Calu3 (cell line): ENCODE data around the gene TPCN2. TPM values are rescaled to one million over a fixed set of nuclear protein-coding genes. Genes with fewer than 3 reads are reported as not detected.

ENCODE experiments used
- BruUV-seq: library from RNA; stranded (reverse); fragments of 400-500 nt; replicated peaks from 2 replicates; lab custom pipeline; 2021; lab: Mats Ljungman, UMichigan
- CTCF ChIA-PET: fragments of 300-600 bp; sonication (Branson Sonifier 250); formaldehyde crosslinking; loops from one replicate; lab custom pipeline; 2022; ENCODE audit warnings: antibody characterized with exemption; lab: Charles Lee
- DNase-seq: peaks from one replicate; pipeline ENCODE4 v3.0.0; 2022
- H3K27ac Mint-ChIP-seq: one replicate; pipeline ENCODE4 v1.8.0; 2022; ENCODE audit warnings: mixed read lengths; ENCODE audit not compliant: unreplicated experiment
- H3K27me3 Mint-ChIP-seq: one replicate; pipeline ENCODE4 v1.8.0; 2022; ENCODE audit warnings: mixed read lengths; ENCODE audit not compliant: unreplicated experiment
- H3K36me3 Mint-ChIP-seq: one replicate; pipeline ENCODE4 v1.8.0; 2022; ENCODE audit warnings: mild to moderate bottlenecking, moderate library complexity, mixed read lengths; ENCODE audit not compliant: insufficient read depth, unreplicated experiment
- H3K4me1 Mint-ChIP-seq: one replicate; pipeline ENCODE4 v1.8.0; 2022; ENCODE audit warnings: mild to moderate bottlenecking, low read depth, mixed read lengths; ENCODE audit not compliant: unreplicated experiment
- H3K4me3 Mint-ChIP-seq: one replicate; pipeline ENCODE4 v1.8.0; 2022; ENCODE audit warnings: mild to moderate bottlenecking, low read depth, moderate library complexity, mixed read lengths; ENCODE audit not compliant: unreplicated experiment
- H3K9me3 Mint-ChIP-seq: one replicate; pipeline ENCODE4 v1.8.0; 2022; ENCODE audit warnings: low read depth, mixed read lengths; ENCODE audit not compliant: unreplicated experiment
- CTCF ChIP-seq: fragments of 200-600 bp; IDR thresholded peaks from one replicate; pipeline ENCODE4 v1.8.0; 2022; ENCODE audit warnings: antibody characterized with exemption; ENCODE audit not compliant: unreplicated experiment
- intact Hi-C: fragments of 100-400 bp; cut with micrococcal nuclease; formaldehyde crosslinking; loops from one replicate; pipeline ENCODE4 v1.10.0; 2022; ENCODE audit not compliant: unreplicated experiment
- total RNA-seq: library from RNA; stranded (reverse); gene quantifications from 2 replicates; pipeline ENCODE4 v1.2.3, GENCODE V29; 2022

The TPCN2 gene
- total RNA-seq, 1 experiment from 2014 or later, result 21.9 TPM

- Mint-ChIP-seq H3K36me3 (peaks cover 22% of the 10 kb centered on the region), H3K4me1 (peaks cover 10% of the 10 kb centered on the region), H3K9me3 (no peaks in the 10 kb centered on the region), H3K27ac (no peak overlapping the region), H3K27me3 (no peaks in the 10 kb centered on the region), H3K4me3 (no peak overlapping the region)
- intact Hi-C loops, result loop anchor here (5.0 kb wide), 1 partner anchor 455 kb away; no protein-coding TSS in a partner anchor
- no peak for DNase-seq
- BruUV-seq, result no TSS peak
- CTCF ChIA-PET, result no interaction called here
- TF ChIP-seq CTCF, result no peak
Measured at GRCh38 chr11:69087133-69087524, 38.4 kb downstream of the TPCN2 start.

GRCh38 chr11:69087811-69088210, 39.1 kb downstream of the TPCN2 start:
- H3K36me3 Mint-ChIP-seq, result peaks cover 22% of the 10 kb centered on the region
- no peak for DNase-seq
- no TSS peak for BruUV-seq
- no peak for TF ChIP-seq CTCF
- H3K27ac Mint-ChIP-seq, result no peak overlapping the region
- peaks cover 10% of the 10 kb centered on the region for H3K4me1 Mint-ChIP-seq
- H3K27me3 Mint-ChIP-seq, result no peaks in the 10 kb centered on the region
- no peaks in the 10 kb centered on the region for H3K9me3 Mint-ChIP-seq
- no peak overlapping the region for H3K4me3 Mint-ChIP-seq
- CTCF ChIA-PET, result no interaction called here
- intact Hi-C loops, result loop anchor here (5.0 kb wide), 1 partner anchor 456 kb away; no protein-coding TSS in a partner anchor

GRCh38 chr11:69088676-69089146, 40.0 kb downstream of the TPCN2 start:
- no TSS peak for BruUV-seq
- peak; percentile 83 for DNase-seq
- Mint-ChIP-seq H3K9me3 (no peaks in the 10 kb centered on the region), H3K4me3 (no peak overlapping the region), H3K4me1 (peaks cover 13% of the 10 kb centered on the region), H3K36me3 (peaks cover 19% of the 10 kb centered on the region), H3K27ac (no peak overlapping the region), H3K27me3 (no peaks in the 10 kb centered on the region)
- CTCF ChIA-PET, result interaction anchor here (1.2 kb wide), 1 partner anchor 14 kb away, joined by 4 read pairs; no protein-coding TSS in a partner anchor
- intact Hi-C loops, result loop anchor here (5.0 kb wide), 1 partner anchor 456 kb away; no protein-coding TSS in a partner anchor
- peak; percentile 74 for TF ChIP-seq CTCF

- Mint-ChIP-seq H3K27ac (no peak overlapping the region), H3K27me3 (no peaks in the 10 kb centered on the region), H3K4me1 (peaks cover 18% of the 10 kb centered on the region), H3K9me3 (no peaks in the 10 kb centered on the region), H3K4me3 (no peak overlapping the region), H3K36me3 (peaks cover 19% of the 10 kb centered on the region)
- no peak for TF ChIP-seq CTCF
- CTCF ChIA-PET, result interaction anchor here (1.2 kb wide), 1 partner anchor 13 kb away, joined by 4 read pairs; no protein-coding TSS in a partner anchor
- DNase-seq, result peak; percentile 29
- intact Hi-C loops, result loop anchor here (5.0 kb wide), 1 partner anchor 457 kb away; no protein-coding TSS in a partner anchor
- BruUV-seq, result no TSS peak
Measured at GRCh38 chr11:69089258-69089657, 40.5 kb downstream of the TPCN2 start.
